ENCODE data around the gene STAT3. TPM values are rescaled to one million over a fixed set of nuclear protein-coding genes. Genes with fewer than 3 reads are reported as not detected.
"Not testable (repeated sequence)": the region's sequence is repeated elsewhere in the genome, so short reads cannot be mapped to it uniquely, and the experiment has no call there.

STAT3 gene
- total RNA-seq, 2 donors from 2014 or later: 105 to 150 TPM

- Histone ChIP-seq H3K9me3 (no peaks in the 10 kb centered on the region), H3K36me3 (peaks cover 35% of the 10 kb centered on the region), H3K4me1 (peaks cover 0 to 53% of the 10 kb centered on the region in 2 donors), H3K27ac (peak overlapping the region; percentile 18 to 42), H3K27me3 (no peaks in the 10 kb centered on the region), H3K4me3 (no peak overlapping the region)
- TF ChIP-seq, protein P1, sequence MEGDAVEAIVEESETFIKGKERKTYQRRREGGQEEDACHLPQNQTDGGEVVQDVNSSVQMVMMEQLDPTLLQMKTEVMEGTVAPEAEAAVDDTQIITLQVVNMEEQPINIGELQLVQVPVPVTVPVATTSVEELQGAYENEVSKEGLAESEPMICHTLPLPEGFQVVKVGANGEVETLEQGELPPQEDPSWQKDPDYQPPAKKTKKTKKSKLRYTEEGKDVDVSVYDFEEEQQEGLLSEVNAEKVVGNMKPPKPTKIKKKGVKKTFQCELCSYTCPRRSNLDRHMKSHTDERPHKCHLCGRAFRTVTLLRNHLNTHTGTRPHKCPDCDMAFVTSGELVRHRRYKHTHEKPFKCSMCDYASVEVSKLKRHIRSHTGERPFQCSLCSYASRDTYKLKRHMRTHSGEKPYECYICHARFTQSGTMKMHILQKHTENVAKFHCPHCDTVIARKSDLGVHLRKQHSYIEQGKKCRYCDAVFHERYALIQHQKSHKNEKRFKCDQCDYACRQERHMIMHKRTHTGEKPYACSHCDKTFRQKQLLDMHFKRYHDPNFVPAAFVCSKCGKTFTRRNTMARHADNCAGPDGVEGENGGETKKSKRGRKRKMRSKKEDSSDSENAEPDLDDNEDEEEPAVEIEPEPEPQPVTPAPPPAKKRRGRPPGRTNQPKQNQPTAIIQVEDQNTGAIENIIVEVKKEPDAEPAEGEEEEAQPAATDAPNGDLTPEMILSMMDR (IDR thresholded peaks at IDR 0.05): no peak
- DNase-seq (ENCODE audit: low spot score): no peak
These were observed 13.9 kb upstream of the STAT3 start for GRCh38 chr17:42402117-42402516.

DNA sequence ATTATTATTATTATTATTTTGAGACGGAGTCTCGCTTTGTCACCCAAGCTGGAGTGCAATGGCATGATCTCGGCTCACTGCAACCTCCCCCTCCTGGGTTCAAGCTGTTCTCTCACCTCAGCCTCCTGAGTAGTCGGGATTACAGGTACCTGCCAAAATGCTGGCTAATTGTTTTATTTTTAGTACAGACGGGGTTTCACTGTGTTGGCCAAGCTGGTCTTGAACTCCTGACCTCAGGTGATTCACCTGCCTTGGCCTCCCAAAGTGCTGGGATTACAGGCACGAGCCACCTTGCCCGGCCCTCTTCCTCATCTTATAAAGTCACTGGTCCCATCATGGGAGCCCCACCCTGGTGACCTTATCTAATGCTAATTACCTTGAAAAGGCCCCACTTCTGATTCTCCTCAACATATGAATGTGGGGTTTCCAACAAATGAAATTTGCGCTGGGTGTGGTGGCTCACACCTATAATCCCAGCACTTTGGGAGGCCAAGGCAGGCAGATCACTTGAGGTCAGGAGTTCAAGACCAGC, 12.7 kb upstream of the STAT3 start:
- not testable (repeated sequence) for H3K9me3 ChIP-seq; DNase-seq (ENCODE audit: low spot score); H3K27me3 ChIP-seq; H3K4me3 ChIP-seq
- peaks cover 35% of the 10 kb centered on the region for H3K36me3 ChIP-seq
- peaks cover 0 to 41% of the 10 kb centered on the region in 2 donors for H3K4me1 ChIP-seq
- peak overlapping the region in 1 of 2 donors; percentile 40 for H3K27ac ChIP-seq

GRCh38 chr17:42399948-42400843, 12.0 kb upstream of the STAT3 start:
- H3K4me3 ChIP-seq: no peak overlapping the region
- H3K36me3 ChIP-seq: peaks cover 33% of the 10 kb centered on the region
- TF ChIP-seq, protein P1 (IDR thresholded peaks at IDR 0.05): no peak
- no peaks in the 10 kb centered on the region for H3K9me3 ChIP-seq
- peak overlapping the region; percentile 1 to 40 for H3K27ac ChIP-seq
- no peak for DNase-seq (ENCODE audit: low spot score)
- H3K4me1 ChIP-seq: peaks cover 0 to 34% of the 10 kb centered on the region in 2 donors
- no peaks in the 10 kb centered on the region for H3K27me3 ChIP-seq

DNA sequence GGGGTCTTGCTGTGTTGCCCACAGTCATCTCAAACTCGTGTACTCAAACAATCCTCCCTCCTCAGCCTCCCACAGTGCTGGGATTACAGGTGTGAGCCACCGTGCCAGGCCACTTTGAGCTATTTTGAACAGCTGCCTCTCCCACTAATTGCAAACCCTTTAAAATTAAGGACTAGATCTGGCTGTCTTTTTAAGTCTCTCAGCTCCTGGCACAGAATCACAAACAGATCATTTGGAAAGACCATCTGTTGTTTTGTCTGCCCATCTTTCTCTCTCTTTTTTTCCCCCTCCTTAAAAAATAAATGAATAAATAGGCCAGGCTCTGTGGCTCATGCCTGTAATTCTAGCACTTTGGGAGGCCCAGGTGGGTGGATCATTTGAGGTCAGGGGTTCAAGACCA, 10.9 kb upstream of the STAT3 start:
- Histone ChIP-seq H3K4me1 (peaks cover 0 to 25% of the 10 kb centered on the region in 2 donors), H3K4me3 (no peak overlapping the region), H3K27ac (no peak overlapping the region), H3K36me3 (peaks cover 23% of the 10 kb centered on the region), H3K27me3 (no peaks in the 10 kb centered on the region), H3K9me3 (no peaks in the 10 kb centered on the region)
- no peak for DNase-seq (ENCODE audit: low spot score)
- TF ChIP-seq, protein P1 (IDR thresholded peaks at IDR 0.05): no peak

DNA sequence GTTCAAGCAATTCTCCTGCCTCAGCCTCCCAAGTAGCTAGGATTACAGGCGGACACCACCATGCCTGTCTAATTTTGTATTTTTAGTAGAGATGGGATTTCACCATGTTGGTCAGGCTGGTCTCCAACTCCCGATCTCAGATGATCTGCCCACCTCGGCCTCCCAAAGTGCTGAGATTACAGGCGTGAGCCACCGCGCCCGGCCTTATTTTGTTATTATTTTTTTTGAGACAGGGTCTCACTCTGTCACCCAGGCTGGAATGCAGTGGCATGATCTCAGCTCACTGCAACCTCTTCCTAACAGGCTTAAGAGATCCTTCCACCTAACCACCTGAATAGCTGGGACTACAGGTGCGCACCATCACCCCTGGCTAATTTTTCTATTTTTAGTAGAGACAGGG, 7.4 kb upstream of the STAT3 start:
- not testable (repeated sequence) for H3K27me3 ChIP-seq; DNase-seq (ENCODE audit: low spot score); H3K4me3 ChIP-seq

DNA sequence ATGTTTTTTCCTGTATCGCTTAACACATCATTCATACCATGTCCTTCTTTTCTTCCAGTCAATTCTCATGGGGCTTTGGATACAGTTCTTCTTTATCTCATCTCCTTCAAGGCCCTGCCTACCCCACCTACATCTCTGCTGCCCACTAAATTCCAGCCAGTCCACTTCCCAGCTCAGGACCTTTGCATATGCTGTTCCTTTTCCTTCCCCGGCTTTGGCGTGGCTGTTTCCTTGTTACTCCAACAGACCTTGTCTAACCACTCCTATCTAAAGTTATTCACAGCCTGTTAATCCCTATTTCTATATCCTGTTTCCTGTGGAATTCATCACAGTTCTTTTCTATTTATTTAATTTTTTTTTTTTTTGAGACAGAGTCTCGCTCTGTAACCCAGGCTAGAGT, 6.6 kb upstream of the STAT3 start:
- H3K4me1 ChIP-seq: peaks cover 0 to 11% of the 10 kb centered on the region in 2 donors
- no peaks in the 10 kb centered on the region for H3K9me3 ChIP-seq
- no peak overlapping the region for H3K27ac ChIP-seq
- no peak for DNase-seq (ENCODE audit: low spot score)
- H3K4me3 ChIP-seq: no peak overlapping the region
- H3K27me3 ChIP-seq: no peaks in the 10 kb centered on the region
- TF ChIP-seq, protein P1 (IDR thresholded peaks at IDR 0.05): no peak
- H3K36me3 ChIP-seq: no peaks in the 10 kb centered on the region

More for the DNA sequence above, 7.4 kb upstream of the STAT3 start:
- not testable (repeated sequence) for H3K27ac ChIP-seq, H3K36me3 ChIP-seq, H3K9me3 ChIP-seq
- peaks cover 0 to 10% of the 10 kb centered on the region in 2 donors for H3K4me1 ChIP-seq

Data from right atrium auricular region (tissue), 2 donors.